GM23338 (cell line): ENCODE measurements around the gene CCR8. TPM values are rescaled to one million over a fixed set of nuclear protein-coding genes. Genes with fewer than 3 reads are reported as not detected.

ENCODE experiments used
- ATAC-seq: fragments of 200-7000 bp; cut with Tn5 transposase; 3 replicates; pipeline ENCODE4 v1.9.1; 2020
- DNase-seq: peaks from one replicate; pipeline ENCODE4 v3.0.0-alpha.2; 2015; ENCODE audit warnings: low spot score
- H2AFZ ChIP-seq: fragments of 200-600 bp; sonication (generic); 2 replicates; pipeline ENCODE4 v1.8.0; 2016; ENCODE audit warnings: antibody characterized with exemption, mild to moderate bottlenecking, moderate library complexity
- H3F3A ChIP-seq: fragments of 200-600 bp; sonication (generic); replicated peaks from 2 replicates; pipeline ENCODE4 v1.8.0; 2017; ENCODE audit warnings: antibody characterized with exemption, mixed run types, low read depth
- H3K27ac ChIP-seq: fragments of 200-600 bp; sonication (generic); 2 replicates; pipeline ENCODE4 v1.6.1; 2016; ENCODE audit warnings: low read depth
- H3K27me3 ChIP-seq: fragments of 200-600 bp; sonication (generic); 2 replicates; pipeline ENCODE4 v1.8.0; 2016; ENCODE audit warnings: mild to moderate bottlenecking, mixed run types, moderate library complexity; ENCODE audit not compliant: insufficient read depth
- H3K36me3 ChIP-seq: fragments of 200-600 bp; sonication (generic); 2 replicates; pipeline ENCODE4 v1.8.0; 2016; ENCODE audit warnings: mild to moderate bottlenecking; ENCODE audit not compliant: insufficient read depth
- H3K4me1 ChIP-seq: fragments of 200-600 bp; sonication (generic); 2 replicates; pipeline ENCODE4 v1.8.0; 2016; ENCODE audit warnings: mild to moderate bottlenecking, moderate library complexity; ENCODE audit not compliant: insufficient read depth
- H3K4me2 ChIP-seq: fragments of 200-600 bp; sonication (generic); 2 replicates; pipeline ENCODE4 v1.7.1; 2017; ENCODE audit warnings: mixed run types
- H3K4me3 ChIP-seq: fragments of 200-600 bp; sonication (generic); 2 replicates; pipeline ENCODE4 v1.6.1; 2016; ENCODE audit warnings: mixed run types
- H3K79me2 ChIP-seq: fragments of 200-600 bp; sonication (generic); replicated peaks from 2 replicates; pipeline ENCODE4 v1.8.0; 2017; ENCODE audit warnings: mild to moderate bottlenecking; ENCODE audit not compliant: insufficient read depth
- H3K9me2 ChIP-seq: fragments of 200-600 bp; sonication (generic); 2 replicates; pipeline ENCODE4 v1.8.0; 2017; ENCODE audit not compliant: insufficient read depth
- H4K20me1 ChIP-seq: fragments of 200-600 bp; sonication (generic); replicated peaks from 2 replicates; pipeline ENCODE4 v1.8.0; 2017; ENCODE audit warnings: mild to moderate bottlenecking; ENCODE audit not compliant: insufficient read depth
- H3K27ac Mint-ChIP-seq: 2 replicates; pipeline ENCODE4 v1.8.0; 2020; ENCODE audit warnings: inconsistent platforms, mild to moderate bottlenecking, moderate library complexity, mixed read lengths
- H3K27me3 Mint-ChIP-seq: 3 replicates; pipeline ENCODE4 v1.8.0; 2022; ENCODE audit warnings: low read depth, mild to moderate bottlenecking, moderate library complexity, mixed read lengths, inconsistent platforms; ENCODE audit not compliant: insufficient read depth, poor library complexity
- H3K36me3 Mint-ChIP-seq: 3 replicates; pipeline ENCODE4 v1.8.0; 2021; ENCODE audit warnings: low read depth, mild to moderate bottlenecking, inconsistent platforms, moderate library complexity, mixed read lengths
- H3K4me1 Mint-ChIP-seq: 3 replicates; pipeline ENCODE4 v1.8.0; 2020; ENCODE audit warnings: mild to moderate bottlenecking, inconsistent platforms, mixed read lengths
- H3K4me3 Mint-ChIP-seq: 3 replicates; pipeline ENCODE4 v1.8.0; 2021; ENCODE audit warnings: moderate library complexity, mild to moderate bottlenecking, inconsistent platforms, mixed read lengths
- H3K9me3 Mint-ChIP-seq: 3 replicates; pipeline ENCODE4 v1.8.0; 2020; ENCODE audit warnings: moderate library complexity, mild to moderate bottlenecking, inconsistent platforms, mixed read lengths
- CREB1 ChIP-seq: fragments of 250-450 bp; sonication (Bioruptor Pico); IDR thresholded peaks from 2 replicates; pipeline ENCODE4 v1.5.0; 2020; ENCODE audit warnings: low read depth, mild to moderate bottlenecking, moderate library complexity
- CTCF ChIP-seq, 2 experiments: fragments of 200-600 bp in 1 of 2; sonication (generic) in 1 of 2; conservative IDR thresholded peaks; 2 replicates each; pipeline versions ENCODE4 v1.5.1 to v1.6.1; 2016 to 2017; ENCODE audit warnings: antibody characterized with exemption in 2 of 2, low read depth in 2 of 2, mild to moderate bottlenecking in 2 of 2, moderate library complexity in 1 of 2
- EZH2 ChIP-seq: fragments of 200-600 bp; sonication (generic); IDR thresholded peaks from one replicate; pipeline ENCODE4 v1.8.0; 2017; ENCODE audit warnings: antibody characterized with exemption, mild to moderate bottlenecking, low read depth; ENCODE audit not compliant: unreplicated experiment
- EZH2phosphoT487 ChIP-seq: fragments of 200-600 bp; sonication (generic); IDR thresholded peaks from one replicate; pipeline ENCODE4 v1.8.1; 2018; ENCODE audit warnings: antibody characterized with exemption; ENCODE audit not compliant: unreplicated experiment
- JUNB ChIP-seq: IDR thresholded peaks from one replicate; pipeline ENCODE4 v1.6.1; 2016; ENCODE audit warnings: antibody characterized with exemption; ENCODE audit not compliant: unreplicated experiment
- NANOG ChIP-seq: IDR thresholded peaks from 2 replicates; pipeline ENCODE4 v1.6.1; 2016; ENCODE audit warnings: antibody characterized with exemption, borderline replicate concordance
- POLR2AphosphoS5 ChIP-seq: IDR thresholded peaks from 2 replicates; pipeline ENCODE4 v1.6.1; 2016; ENCODE audit warnings: antibody characterized with exemption, low read depth
- REST ChIP-seq: IDR thresholded peaks from one replicate; pipeline ENCODE4 v1.6.1; 2018; ENCODE audit warnings: antibody characterized with exemption; ENCODE audit not compliant: unreplicated experiment
- STAT1 ChIP-seq: IDR thresholded peaks from one replicate; pipeline ENCODE4 v1.6.1; 2016; ENCODE audit warnings: antibody characterized with exemption; ENCODE audit not compliant: unreplicated experiment
- ZNF114 ChIP-seq: fragments of 250-450 bp; sonication (Bioruptor Pico); IDR thresholded peaks from 2 replicates; pipeline ENCODE4 v1.5.0; 2020; ENCODE audit warnings: mild to moderate bottlenecking, moderate library complexity
- ZNF331 ChIP-seq: fragments of 250-450 bp; sonication (Bioruptor Pico); IDR thresholded peaks from 2 replicates; pipeline ENCODE4 v1.5.0; 2020; ENCODE audit warnings: low read depth, mild to moderate bottlenecking, moderate library complexity
- ZNF462 ChIP-seq: fragments of 250-450 bp; sonication (Bioruptor Pico); IDR thresholded peaks from 2 replicates; pipeline ENCODE4 v1.5.0; 2020; ENCODE audit warnings: mild to moderate bottlenecking, moderate library complexity
- polyA plus RNA-seq: library from polyadenylated mRNA; unstranded; fragments of >200 nt; fragmentation: Nextera tagmentation; extraction: Ambion mirVana; gene quantifications from 2 replicates; pipeline ENCODE4 v1.2.1, GENCODE V29; 2016
- total RNA-seq: library from RNA; depleted of rRNA; stranded (reverse); fragments of >200 nt; shearing (Covaris generic); gene quantifications from 2 replicates; pipeline ENCODE4 v1.2.3, GENCODE V29; 2014
- TF ChIP-seq, protein P1 (sequence below): IDR thresholded peaks from 2 replicates; pipeline ENCODE4 v1.6.1; 2016; ENCODE audit warnings: antibody characterized with exemption

The CCR8 gene
- total and polyA plus RNA-seq, 2 experiments from 2014 or later, result 0.55 TPM; not detected in 1

GRCh38 chr3:39343760-39344159, 14.3 kb downstream of the CCR8 start:
- no peaks in the 10 kb centered on the region for H3F3A ChIP-seq
- no peak overlapping the region for H3K4me3 Mint-ChIP-seq
- H3K27ac Mint-ChIP-seq, result no peak overlapping the region
- peaks cover 15% of the 10 kb centered on the region for H3K4me1 ChIP-seq
- no peaks in the 10 kb centered on the region for H4K20me1 ChIP-seq
- H3K4me3 ChIP-seq, result no peak overlapping the region
- no peaks in the 10 kb centered on the region for H3K79me2 ChIP-seq
- no peaks in the 10 kb centered on the region for H3K36me3 ChIP-seq
- peaks cover 20% of the 10 kb centered on the region for H3K4me1 Mint-ChIP-seq
- no peak for TF ChIP-seq ZNF331 (CRISPR knock-in tag)
- TF ChIP-seq ZNF462 (CRISPR knock-in tag), result no peak
- no peak for TF ChIP-seq EZH2phosphoT487
- TF ChIP-seq, protein P1, sequence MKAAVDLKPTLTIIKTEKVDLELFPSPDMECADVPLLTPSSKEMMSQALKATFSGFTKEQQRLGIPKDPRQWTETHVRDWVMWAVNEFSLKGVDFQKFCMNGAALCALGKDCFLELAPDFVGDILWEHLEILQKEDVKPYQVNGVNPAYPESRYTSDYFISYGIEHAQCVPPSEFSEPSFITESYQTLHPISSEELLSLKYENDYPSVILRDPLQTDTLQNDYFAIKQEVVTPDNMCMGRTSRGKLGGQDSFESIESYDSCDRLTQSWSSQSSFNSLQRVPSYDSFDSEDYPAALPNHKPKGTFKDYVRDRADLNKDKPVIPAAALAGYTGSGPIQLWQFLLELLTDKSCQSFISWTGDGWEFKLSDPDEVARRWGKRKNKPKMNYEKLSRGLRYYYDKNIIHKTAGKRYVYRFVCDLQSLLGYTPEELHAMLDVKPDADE, result no peak
- TF ChIP-seq CREB1, result no peak
- TF ChIP-seq CTCF (conservative IDR thresholded peaks at IDR 0.05; ENCODE audit: low read depth in 2 of 2), result no peak
- no peak for TF ChIP-seq REST
- no peak for TF ChIP-seq NANOG
- TF ChIP-seq POLR2AphosphoS5, result no peak
- no peak for TF ChIP-seq EZH2
- no peak for TF ChIP-seq STAT1
- TF ChIP-seq JUNB, result no peak
- TF ChIP-seq ZNF114 (CRISPR knock-in tag), result no peak
- H3K27me3 ChIP-seq, result no peaks in the 10 kb centered on the region
- no peak overlapping the region for H2AFZ ChIP-seq
- H3K36me3 Mint-ChIP-seq, result no peaks in the 10 kb centered on the region
- peaks cover 3% of the 10 kb centered on the region; the same call in 1 of the 2 replicates for H3K9me2 ChIP-seq
- peaks cover 2% of the 10 kb centered on the region for H3K27me3 Mint-ChIP-seq
- no peak overlapping the region for H3K27ac ChIP-seq
- no peaks in the 10 kb centered on the region for H3K9me3 Mint-ChIP-seq
- no peak overlapping the region for H3K4me2 ChIP-seq
- ATAC-seq (no peak), DNase-seq (no peak)
